Measurements from ENCODE around the gene SLC25A10. TPM values are rescaled to one million over a fixed set of nuclear protein-coding genes. Genes with fewer than 3 reads are reported as not detected.

SLC25A10 gene
- total RNA-seq, 1 donor from 2014 or later, result 6.7 TPM

DNA sequence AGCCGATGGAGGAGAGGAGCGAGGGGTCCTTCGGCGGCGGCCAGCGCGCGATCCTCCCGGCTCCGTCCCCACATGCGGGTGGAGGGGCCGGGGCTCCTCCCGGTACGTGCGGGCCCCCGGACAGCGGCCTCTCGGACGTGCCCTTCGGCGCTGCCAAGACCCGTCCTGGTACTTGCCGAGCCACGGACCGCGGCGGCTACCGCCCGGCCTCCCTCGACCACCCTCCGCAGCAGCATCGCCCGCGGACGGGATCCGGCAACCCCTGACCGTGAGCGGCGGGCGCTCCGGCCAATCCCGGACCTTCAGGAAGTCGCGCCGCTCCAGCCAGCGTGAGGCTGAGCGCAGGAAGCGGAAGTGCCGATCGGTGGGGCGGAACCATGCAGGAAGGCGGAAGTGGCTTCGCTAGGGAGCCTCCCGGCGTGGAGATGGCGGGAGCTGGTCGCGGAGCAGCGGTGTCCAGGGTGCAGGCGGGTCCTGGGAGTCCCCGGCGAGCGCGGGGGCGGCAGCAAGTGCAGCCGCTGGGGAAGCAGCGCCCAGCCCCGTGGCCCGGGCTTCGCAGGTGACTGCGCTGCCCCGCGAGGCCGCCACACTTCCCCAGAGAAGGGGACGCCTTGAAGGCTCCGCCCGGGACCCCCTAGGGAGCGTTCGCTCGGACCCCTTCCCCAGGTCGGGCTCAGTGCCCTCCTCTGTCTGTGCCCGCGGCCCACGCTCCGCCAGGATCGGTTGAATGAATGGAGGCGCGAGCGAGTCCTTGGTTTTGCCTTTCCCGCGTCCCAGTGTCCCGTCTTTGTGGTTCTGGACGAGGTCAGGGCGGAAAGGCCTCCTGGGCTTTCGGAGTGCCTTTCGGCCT is 45.5 kb upstream of the SLC25A10 start, which contains the start of the genes CCDC137 and OXLD1:
Gene CCDC137 (plus strand): TSS at position 396 of the 850 bp plus-strand sequence. CDS start 30 bp downstream, at position 426.
Gene OXLD1 (minus strand): TSS at position 264 of the 850 bp plus-strand sequence. CDS start 28 bp downstream, at position 236.
- Mint-ChIP-seq H3K9me3 (ENCODE audit: unreplicated experiment) (no peaks in the 10 kb centered on the region), H3K27me3 (ENCODE audit: unreplicated experiment) (peaks cover 10% of the 10 kb centered on the region), H3K4me1 (ENCODE audit: unreplicated experiment) (peaks cover 17% of the 10 kb centered on the region), H3K36me3 (ENCODE audit: low read depth, unreplicated experiment) (peaks cover 28% of the 10 kb centered on the region), H3K4me3 (ENCODE audit: unreplicated experiment) (peak within 1 kb of the TSS; percentile 94), H3K27ac (ENCODE audit: unreplicated experiment) (peak within 1 kb of the TSS; percentile 98)
- peak; percentile 97 for DNase-seq (ENCODE audit: low spot score)
- TF ChIP-seq, protein P1, sequence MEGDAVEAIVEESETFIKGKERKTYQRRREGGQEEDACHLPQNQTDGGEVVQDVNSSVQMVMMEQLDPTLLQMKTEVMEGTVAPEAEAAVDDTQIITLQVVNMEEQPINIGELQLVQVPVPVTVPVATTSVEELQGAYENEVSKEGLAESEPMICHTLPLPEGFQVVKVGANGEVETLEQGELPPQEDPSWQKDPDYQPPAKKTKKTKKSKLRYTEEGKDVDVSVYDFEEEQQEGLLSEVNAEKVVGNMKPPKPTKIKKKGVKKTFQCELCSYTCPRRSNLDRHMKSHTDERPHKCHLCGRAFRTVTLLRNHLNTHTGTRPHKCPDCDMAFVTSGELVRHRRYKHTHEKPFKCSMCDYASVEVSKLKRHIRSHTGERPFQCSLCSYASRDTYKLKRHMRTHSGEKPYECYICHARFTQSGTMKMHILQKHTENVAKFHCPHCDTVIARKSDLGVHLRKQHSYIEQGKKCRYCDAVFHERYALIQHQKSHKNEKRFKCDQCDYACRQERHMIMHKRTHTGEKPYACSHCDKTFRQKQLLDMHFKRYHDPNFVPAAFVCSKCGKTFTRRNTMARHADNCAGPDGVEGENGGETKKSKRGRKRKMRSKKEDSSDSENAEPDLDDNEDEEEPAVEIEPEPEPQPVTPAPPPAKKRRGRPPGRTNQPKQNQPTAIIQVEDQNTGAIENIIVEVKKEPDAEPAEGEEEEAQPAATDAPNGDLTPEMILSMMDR (IDR thresholded peaks at IDR 0.05; ENCODE audit: unreplicated experiment), result no peak

DNA sequence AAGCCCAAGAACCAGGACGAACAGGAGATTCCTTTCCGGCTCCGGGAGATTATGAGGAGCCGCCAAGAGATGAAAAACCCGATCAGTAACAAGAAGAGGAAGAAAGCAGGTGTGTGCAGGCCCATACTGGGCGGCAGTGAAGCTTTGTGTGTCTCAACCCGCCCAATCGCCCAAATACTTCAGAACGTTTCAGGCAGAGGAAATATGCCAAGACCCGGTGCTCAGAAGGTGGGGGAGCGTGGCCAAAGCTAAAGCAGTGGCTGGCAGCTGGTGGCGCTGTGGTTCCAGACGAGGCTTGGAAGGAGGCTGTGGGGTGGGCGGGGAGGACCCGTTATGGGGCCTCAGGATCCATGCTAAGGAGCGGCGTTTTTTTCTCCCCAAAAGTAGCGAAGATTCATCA is 44.3 kb upstream of the SLC25A10 start:
- peaks cover 17% of the 10 kb centered on the region for H3K4me1 Mint-ChIP-seq (ENCODE audit: unreplicated experiment)
- H3K27ac Mint-ChIP-seq (ENCODE audit: unreplicated experiment), result peak overlapping the region; percentile 52
- TF ChIP-seq, protein P1 (IDR thresholded peaks at IDR 0.05; ENCODE audit: unreplicated experiment), result no peak
- H3K36me3 Mint-ChIP-seq (ENCODE audit: low read depth, unreplicated experiment), result peaks cover 31% of the 10 kb centered on the region
- peaks cover 10% of the 10 kb centered on the region for H3K27me3 Mint-ChIP-seq (ENCODE audit: unreplicated experiment)
- peak overlapping the region; percentile 82 for H3K4me3 Mint-ChIP-seq (ENCODE audit: unreplicated experiment)
- no peak for DNase-seq (ENCODE audit: low spot score)
- no peaks in the 10 kb centered on the region for H3K9me3 Mint-ChIP-seq (ENCODE audit: unreplicated experiment)

- Mint-ChIP-seq H3K27me3 (ENCODE audit: unreplicated experiment) (peaks cover 14% of the 10 kb centered on the region), H3K9me3 (ENCODE audit: unreplicated experiment) (no peaks in the 10 kb centered on the region), H3K36me3 (ENCODE audit: low read depth, unreplicated experiment) (peaks cover 28% of the 10 kb centered on the region), H3K4me1 (ENCODE audit: unreplicated experiment) (peaks cover 12% of the 10 kb centered on the region), H3K27ac (ENCODE audit: unreplicated experiment) (no peak overlapping the region), H3K4me3 (ENCODE audit: unreplicated experiment) (no peak overlapping the region)
- TF ChIP-seq, protein P1 (IDR thresholded peaks at IDR 0.05; ENCODE audit: unreplicated experiment), result no peak
- no peak for DNase-seq (ENCODE audit: low spot score)
These were observed 39.6 kb upstream of the SLC25A10 start for GRCh38 chr17:81672504-81672903.

DNA sequence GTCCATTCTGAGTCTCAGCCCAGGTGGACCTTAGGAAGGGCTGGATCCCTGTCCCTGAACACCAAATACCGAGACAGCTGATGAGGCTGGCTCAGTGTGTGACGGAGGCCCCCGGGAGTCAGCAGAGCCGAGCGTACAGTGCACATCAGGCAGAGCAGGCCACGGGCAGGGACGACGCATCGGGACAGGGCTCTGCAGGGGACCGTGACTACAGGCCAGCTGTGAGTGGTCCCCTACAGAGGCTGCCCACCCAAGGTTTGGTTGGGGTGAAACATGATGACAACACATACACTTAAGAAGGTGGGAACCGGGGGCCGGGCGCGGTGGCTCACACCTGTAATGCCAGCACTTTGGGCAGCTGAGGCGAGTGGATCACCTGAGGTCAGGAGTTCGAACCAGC is 39.1 kb upstream of the SLC25A10 start:
- TF ChIP-seq, protein P1 (IDR thresholded peaks at IDR 0.05; ENCODE audit: unreplicated experiment), result no peak
- no peak for DNase-seq (ENCODE audit: low spot score)
- H3K4me1 Mint-ChIP-seq (ENCODE audit: unreplicated experiment), result peaks cover 7% of the 10 kb centered on the region
- peaks cover 10% of the 10 kb centered on the region for H3K27me3 Mint-ChIP-seq (ENCODE audit: unreplicated experiment)
- no peak overlapping the region for H3K27ac Mint-ChIP-seq (ENCODE audit: unreplicated experiment)
- H3K36me3 Mint-ChIP-seq (ENCODE audit: low read depth, unreplicated experiment), result peaks cover 23% of the 10 kb centered on the region
- H3K9me3 Mint-ChIP-seq (ENCODE audit: unreplicated experiment), result no peaks in the 10 kb centered on the region
- no peak overlapping the region for H3K4me3 Mint-ChIP-seq (ENCODE audit: unreplicated experiment)

All from endothelial cell (in vitro differentiated cells).